ENCODE data around the gene ZHX3. TPM values are rescaled to one million over a fixed set of nuclear protein-coding genes. Genes with fewer than 3 reads are reported as not detected.

Gene ZHX3
- total and polyA plus RNA-seq, 2 of the 13 experiments (the other 11 are each of a cell fraction or from before 2014, with no cell fraction given): 8.4 to 11.7 TPM

DNA sequence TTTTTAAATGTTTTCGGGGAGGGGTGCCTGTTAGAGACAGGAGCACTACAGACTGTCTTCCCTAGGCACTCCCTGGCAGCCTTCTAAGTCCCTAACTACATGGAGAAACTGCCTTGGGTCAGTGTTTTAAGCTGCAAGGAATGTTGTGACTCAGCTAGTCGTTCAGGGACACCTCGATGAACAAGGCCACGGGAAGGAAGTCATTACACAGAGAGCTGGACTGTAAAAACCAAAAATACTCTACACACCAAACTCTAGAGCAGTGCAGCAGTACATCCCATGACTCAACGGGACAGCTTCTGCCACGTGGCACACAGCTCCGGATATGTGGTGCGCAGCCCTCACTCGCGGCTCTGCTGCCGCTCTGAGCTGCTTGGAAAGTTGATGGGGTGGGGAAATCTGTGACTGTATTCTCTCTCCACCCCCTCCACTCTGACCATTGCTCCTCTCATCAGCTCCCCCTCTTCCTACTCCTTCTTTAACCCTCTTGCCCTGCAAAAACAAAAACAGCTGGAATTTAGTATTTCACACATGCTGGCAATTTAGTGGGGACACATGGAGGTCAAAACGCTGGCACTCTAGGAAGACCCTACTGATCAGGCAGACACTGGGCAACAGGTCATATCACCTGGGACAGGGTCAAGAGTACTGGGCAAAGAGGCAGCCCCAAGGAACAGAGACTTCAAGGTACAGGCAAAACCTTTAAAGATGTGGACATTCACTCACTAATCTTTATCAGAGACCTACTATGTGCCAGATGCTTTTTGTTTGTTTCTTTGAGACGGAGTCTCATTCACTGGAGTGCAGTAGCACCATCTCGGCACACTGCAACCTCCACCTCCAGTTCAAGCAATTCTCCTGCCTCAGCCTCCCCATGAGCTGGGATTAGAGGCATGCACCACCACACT is 12.2 kb upstream of the ZHX3 start (continued):
- TF ChIP-seq SUZ12 (IDR thresholded peaks at IDR 0.05; ENCODE audit: low read depth, low read length): no peak
- TF ChIP-seq NFATC3 (CRISPR knock-in tag; IDR thresholded peaks at IDR 0.05): no peak
- TF ChIP-seq ZMYM4 (CRISPR knock-in tag; IDR thresholded peaks at IDR 0.05): no peak
- TF ChIP-seq EP300 (IDR thresholded peaks at IDR 0.05; ENCODE audit: low read depth in 2 of 2, low read length in 2 of 2): no peak
- no peak for TF ChIP-seq EP300 (CRISPR knock-in tag; IDR thresholded peaks at IDR 0.05; ENCODE audit: borderline replicate concordance)
- TF ChIP-seq TBP (CRISPR knock-in tag; IDR thresholded peaks at IDR 0.05): no peak
- peak; percentile 84; the same call in 1 of the 2 replicates for TF ChIP-seq ZNF543 (CRISPR knock-in tag; IDR thresholded peaks at IDR 0.05)
- TF ChIP-seq, protein P1, sequence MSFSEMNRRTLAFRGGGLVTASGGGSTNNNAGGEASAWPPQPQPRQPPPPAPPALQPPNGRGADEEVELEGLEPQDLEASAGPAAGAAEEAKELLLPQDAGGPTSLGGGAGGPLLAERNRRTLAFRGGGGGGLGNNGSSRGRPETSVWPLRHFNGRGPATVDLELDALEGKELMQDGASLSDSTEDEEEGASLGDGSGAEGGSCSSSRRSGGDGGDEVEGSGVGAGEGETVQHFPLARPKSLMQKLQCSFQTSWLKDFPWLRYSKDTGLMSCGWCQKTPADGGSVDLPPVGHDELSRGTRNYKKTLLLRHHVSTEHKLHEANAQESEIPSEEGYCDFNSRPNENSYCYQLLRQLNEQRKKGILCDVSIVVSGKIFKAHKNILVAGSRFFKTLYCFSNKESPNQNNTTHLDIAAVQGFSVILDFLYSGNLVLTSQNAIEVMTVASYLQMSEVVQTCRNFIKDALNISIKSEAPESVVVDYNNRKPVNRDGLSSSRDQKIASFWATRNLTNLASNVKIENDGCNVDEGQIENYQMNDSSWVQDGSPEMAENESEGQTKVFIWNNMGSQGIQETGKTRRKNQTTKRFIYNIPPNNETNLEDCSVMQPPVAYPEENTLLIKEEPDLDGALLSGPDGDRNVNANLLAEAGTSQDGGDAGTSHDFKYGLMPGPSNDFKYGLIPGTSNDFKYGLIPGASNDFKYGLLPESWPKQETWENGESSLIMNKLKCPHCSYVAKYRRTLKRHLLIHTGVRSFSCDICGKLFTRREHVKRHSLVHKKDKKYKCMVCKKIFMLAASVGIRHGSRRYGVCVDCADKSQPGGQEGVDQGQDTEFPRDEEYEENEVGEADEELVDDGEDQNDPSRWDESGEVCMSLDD (CRISPR knock-in tag; IDR thresholded peaks at IDR 0.05; ENCODE audit: borderline replicate concordance): no peak; the same call in 1 of the 2 replicates
- TF ChIP-seq AGO1 (IDR thresholded peaks at IDR 0.05; ENCODE audit: low read depth, low read length, poor library complexity, severe bottlenecking): no peak
- TF ChIP-seq SRF (IDR thresholded peaks at IDR 0.05; ENCODE audit: low read depth, low read length): no peak
- TF ChIP-seq, protein P2, sequence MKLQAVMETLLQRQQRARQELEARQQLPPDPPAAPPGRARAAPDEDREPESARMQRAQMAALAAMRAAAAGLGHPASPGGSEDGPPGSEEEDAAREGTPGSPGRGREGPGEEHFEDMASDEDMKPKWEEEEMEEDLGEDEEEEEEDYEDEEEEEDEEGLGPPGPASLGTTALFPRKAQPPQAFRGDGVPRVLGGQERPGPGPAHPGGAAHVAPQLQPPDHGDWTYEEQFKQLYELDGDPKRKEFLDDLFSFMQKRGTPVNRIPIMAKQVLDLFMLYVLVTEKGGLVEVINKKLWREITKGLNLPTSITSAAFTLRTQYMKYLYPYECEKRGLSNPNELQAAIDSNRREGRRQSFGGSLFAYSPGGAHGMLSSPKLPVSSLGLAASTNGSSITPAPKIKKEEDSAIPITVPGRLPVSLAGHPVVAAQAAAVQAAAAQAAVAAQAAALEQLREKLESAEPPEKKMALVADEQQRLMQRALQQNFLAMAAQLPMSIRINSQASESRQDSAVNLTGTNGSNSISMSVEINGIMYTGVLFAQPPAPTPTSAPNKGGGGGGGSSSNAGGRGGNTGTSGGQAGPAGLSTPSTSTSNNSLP (IDR thresholded peaks at IDR 0.05; ENCODE audit: low read depth, low read length): no peak
- no peak for TF ChIP-seq FOXC1 (CRISPR knock-in tag; IDR thresholded peaks at IDR 0.05; ENCODE audit: borderline replicate concordance)
- no peak; the same call in 1 of the 2 replicates for TF ChIP-seq ZNF441 (CRISPR knock-in tag; IDR thresholded peaks at IDR 0.05; ENCODE audit: borderline replicate concordance)
- peak; percentile 86; the same call in 1 of the 2 replicates for TF ChIP-seq NFKB2 (CRISPR knock-in tag; IDR thresholded peaks at IDR 0.05; ENCODE audit: borderline replicate concordance)
- TF ChIP-seq MBNL3 (CRISPR knock-in tag; conservative IDR thresholded peaks at IDR 0.05): no peak
- TF ChIP-seq PTBP1 (IDR thresholded peaks at IDR 0.05; ENCODE audit: low read depth, low read length, poor library complexity, severe bottlenecking): no peak
- TF ChIP-seq, protein P3, sequence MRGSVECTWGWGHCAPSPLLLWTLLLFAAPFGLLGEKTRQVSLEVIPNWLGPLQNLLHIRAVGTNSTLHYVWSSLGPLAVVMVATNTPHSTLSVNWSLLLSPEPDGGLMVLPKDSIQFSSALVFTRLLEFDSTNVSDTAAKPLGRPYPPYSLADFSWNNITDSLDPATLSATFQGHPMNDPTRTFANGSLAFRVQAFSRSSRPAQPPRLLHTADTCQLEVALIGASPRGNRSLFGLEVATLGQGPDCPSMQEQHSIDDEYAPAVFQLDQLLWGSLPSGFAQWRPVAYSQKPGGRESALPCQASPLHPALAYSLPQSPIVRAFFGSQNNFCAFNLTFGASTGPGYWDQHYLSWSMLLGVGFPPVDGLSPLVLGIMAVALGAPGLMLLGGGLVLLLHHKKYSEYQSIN (CRISPR knock-in tag; IDR thresholded peaks at IDR 0.05; ENCODE audit: borderline replicate concordance): no peak
- TF ChIP-seq SCMH1 (CRISPR knock-in tag; IDR thresholded peaks at IDR 0.05; ENCODE audit: borderline replicate concordance): no peak
- no peak for TF ChIP-seq ZMYM3 (CRISPR knock-in tag; IDR thresholded peaks at IDR 0.05)
- TF ChIP-seq ZNF382 (CRISPR knock-in tag; IDR thresholded peaks at IDR 0.05; ENCODE audit: borderline replicate concordance): no peak
- peak; percentile 75; the same call in 1 of the 2 replicates for TF ChIP-seq MEIS1 (CRISPR knock-in tag; IDR thresholded peaks at IDR 0.05; ENCODE audit: borderline replicate concordance)
- peak; percentile 51; the same call in 1 of the 2 replicates for TF ChIP-seq ZNF337 (CRISPR knock-in tag; IDR thresholded peaks at IDR 0.05; ENCODE audit: borderline replicate concordance, low read depth)
- TF ChIP-seq SALL1 (CRISPR knock-in tag; IDR thresholded peaks at IDR 0.05): peak; percentile 60
- TF ChIP-seq ZNF331 (CRISPR knock-in tag; IDR thresholded peaks at IDR 0.05): peak; percentile 63
- TF ChIP-seq ZNF549 (CRISPR knock-in tag; IDR thresholded peaks at IDR 0.05): no peak
